HepG2 (cell line): Measurements from ENCODE around the gene SRGAP3. TPM values are rescaled to one million over a fixed set of nuclear protein-coding genes. Genes with fewer than 3 reads are reported as not detected.

Experiments used
- ATAC-seq: fragments of 200-7000 bp; cut with Tn5 transposase; 3 replicates; pipeline ENCODE4 v1.9.1; 2020; ENCODE audit warnings: mild to moderate bottlenecking, moderate library complexity
- BruUV-seq: library from RNA; stranded (reverse); fragments of 400-500 nt; replicated peaks from 2 replicates; lab custom pipeline; 2021; lab: Mats Ljungman, UMichigan
- CTCF ChIA-PET: fragments of 300-600 bp; formaldehyde crosslinking; extraction: SDS; loops from one replicate; lab custom pipeline; 2021; ENCODE audit warnings: low total read pairs, inconsistent platforms, low intra/inter-chr PET ratio; lab: Yijun Ruan, JAX
- POLR2A ChIA-PET: fragments of 350-600 bp; sonication (Branson Sonifier 250); formaldehyde crosslinking; loops from one replicate; lab custom pipeline; 2020; ENCODE audit warnings: antibody characterized with exemption, inconsistent platforms; lab: Yijun Ruan, JAX
- DNase-seq: peaks from one replicate; pipeline ENCODE4 v3.0.0-alpha.2; 2015; ENCODE audit warnings: low spot score
- FAIRE-seq: peaks from 3 replicates; lab custom pipeline; 2011; peaks lifted over from hg19 to GRCh38; lab: Jason Lieb, UNC
- H2AFZ ChIP-seq: one replicate; pipeline ENCODE4 v1.6.1; 2011; ENCODE audit warnings: low read length, inconsistent platforms
- H3K27ac ChIP-seq: fragments of 300-600 bp; 3 replicates; pipeline ENCODE4 v1.8.0; 2011; ENCODE audit warnings: mixed run types, mild to moderate bottlenecking, mixed read lengths, low read length, inconsistent platforms; ENCODE audit not compliant: insufficient read depth; ENCODE audit errors: extremely low read length
- H3K27me3 ChIP-seq, 2 experiments: fragments of 200-600 bp in 1 of 2; 2 replicates in 1 of 2; 3 replicates in 1 of 2; pipeline versions ENCODE4 v1.6.0 to v1.8.0; 2011; ENCODE audit warnings: low read length in 2 of 2, mild to moderate bottlenecking in 2 of 2, moderate library complexity in 2 of 2, inconsistent platforms in 1 of 2; ENCODE audit not compliant: insufficient read depth in 2 of 2, control insufficient read depth in 1 of 2
- H3K36me3 ChIP-seq, 2 experiments: fragments of 200-600 bp in 1 of 2; replicated peaks in 1 of 2; 2 replicates in 1 of 2; 3 replicates in 1 of 2; pipeline versions ENCODE4 v1.5.1 to v1.8.0; 2011; ENCODE audit warnings: low read length in 2 of 2, inconsistent platforms in 1 of 2; ENCODE audit not compliant: insufficient read depth in 2 of 2, control insufficient read depth in 1 of 2
- H3K4me1 ChIP-seq: 2 replicates; pipeline ENCODE4 v1.5.1; 2012; ENCODE audit warnings: low read length, inconsistent platforms; ENCODE audit not compliant: insufficient read depth
- H3K4me2 ChIP-seq: 2 replicates; pipeline ENCODE4 v1.6.0; 2011; ENCODE audit warnings: low read depth, low read length, inconsistent platforms
- H3K4me3 ChIP-seq, 3 experiments: fragments of 200-600 bp in 1 of 3; sonication (generic), shearing (Covaris generic) in 1 of 3; replicated peaks in 1 of 3; 2 replicates each; pipeline ENCODE4 v1.5.1; 2011 to 2016; ENCODE audit warnings: low read length in 3 of 3, inconsistent platforms in 2 of 3, low read depth in 2 of 3, mild to moderate bottlenecking in 2 of 3, control low read depth in 1 of 3, mixed read lengths in 1 of 3; ENCODE audit not compliant: insufficient read depth in 1 of 3
- H3K79me2 ChIP-seq: one replicate; pipeline ENCODE4 v1.6.1; 2011; ENCODE audit warnings: low read length, inconsistent platforms; ENCODE audit not compliant: insufficient read depth
- H3K9ac ChIP-seq: 2 replicates; pipeline ENCODE4 v1.6.0; 2011; ENCODE audit warnings: mild to moderate bottlenecking, low read depth, low read length, inconsistent platforms; ENCODE audit not compliant: insufficient read depth
- H3K9me3 ChIP-seq: 2 replicates; pipeline ENCODE4 v1.5.1; 2012; ENCODE audit warnings: mild to moderate bottlenecking, low read length
- H4K20me1 ChIP-seq: 2 replicates; pipeline ENCODE4 v1.6.0; 2011; ENCODE audit warnings: inconsistent platforms, mild to moderate bottlenecking, low read length, moderate library complexity; ENCODE audit not compliant: insufficient read depth
- KLF15 ChIP-seq: sonication (generic); formaldehyde crosslinking; IDR thresholded peaks from 2 replicates; pipeline ENCODE4 v1.8.1; 2023; ENCODE audit warnings: borderline replicate concordance, mild to moderate bottlenecking, inconsistent platforms, missing genetic modification reagents, mixed read lengths
- NFE2L2 ChIP-seq: fragments of 150-350 bp; IDR thresholded peaks from 2 replicates; pipeline ENCODE4 v1.6.1; 2014; ENCODE audit warnings: low read length
- PCBP1 ChIP-seq: fragments of 200-400 bp; formaldehyde crosslinking; IDR thresholded peaks from 2 replicates; pipeline ENCODE4 v1.6.1; 2017; ENCODE audit warnings: mild to moderate bottlenecking, low read depth, low read length, borderline replicate concordance
- SMYD3 ChIP-seq: sonication (generic); formaldehyde crosslinking; IDR thresholded peaks from 2 replicates; pipeline ENCODE4 v1.8.1; 2023; ENCODE audit warnings: mild to moderate bottlenecking, missing genetic modification reagents
- SOX13 ChIP-seq, 3 experiments: fragments of 450-650 bp in 1 of 3; sonication (generic) in 1 of 3; formaldehyde crosslinking in 1 of 3; IDR thresholded peaks in 2 of 3; conservative IDR thresholded peaks in 1 of 3; 2 replicates each; pipeline versions ENCODE4 v1.5.0 to v1.6.1; 2016 to 2020; ENCODE audit warnings: antibody characterized with exemption in 1 of 3, mild to moderate bottlenecking in 1 of 3, missing compliant biosample characterization in 1 of 3, missing genetic modification reagents in 1 of 3, moderate library complexity in 1 of 3
- TMF1 ChIP-seq: sonication (generic); formaldehyde crosslinking; IDR thresholded peaks from 2 replicates; pipeline ENCODE4 v1.8.1; 2022; ENCODE audit warnings: low read depth, missing genetic modification reagents
- ZNF263 ChIP-seq: sonication (generic); formaldehyde crosslinking; IDR thresholded peaks from 2 replicates; pipeline ENCODE4 v1.4.0; 2020; ENCODE audit warnings: missing genetic modification reagents
- WGBS: methylation state at CpG from one replicate; pipeline ENCODE4 v1.1.6; 2017; ENCODE audit warnings: low lambda C conversion rate; 5-methylcytosine and 5-hydroxymethylcytosine counted together
- in situ Hi-C: cut with HindIII; loops from 2 replicates; pipeline ENCODE4 v1.10.0; 2017; ENCODE audit warnings: low pct_unique_long_range_greater_than_20kb; ENCODE audit not compliant: extremely low pct_ligation_motif_present
- intact Hi-C: fragments of 100-400 bp; cut with micrococcal nuclease; formaldehyde crosslinking; loops from one replicate; pipeline ENCODE4 v1.10.0; 2022; ENCODE audit not compliant: unreplicated experiment
- polyA plus RNA-seq, 8 experiments: library from polyadenylated mRNA; depleted of rRNA in 3 of 8; stranded (reverse) in 7 of 8; unstranded in 1 of 8; fragments of >200 nt; fragmentation: Illumina TruSeq in 4 of 8; extraction: Trizol in 4 of 8; gene quantifications; 2 replicates each; pipeline versions ENCODE4 v1.2.1 to v1.2.3, GENCODE V29; 2011 to 2016; ENCODE audit warnings: low read depth in 4 of 8, missing spikeins in 1 of 8, mixed read lengths in 1 of 8; ENCODE audit not compliant: insufficient read depth in 1 of 8
- total RNA-seq, 5 experiments: library from RNA; depleted of rRNA; stranded (reverse); fragments of >200 nt; fragmentation: Illumina TruSeq; extraction: Trizol; gene quantifications; 2 replicates each; pipeline ENCODE4 v1.2.3, GENCODE V29; 2016; ENCODE audit warnings: low read depth in 1 of 5
- TF ChIP-seq, protein P1 (sequence below): fragments of 450-650 bp; IDR thresholded peaks from 2 replicates; pipeline ENCODE4 v1.6.1; 2017; ENCODE audit warnings: mild to moderate bottlenecking

The SRGAP3 gene
- total and polyA plus RNA-seq, 2 of the 13 experiments (the other 11 are each of a cell fraction or from before 2014, with no cell fraction given), result 1.2 to 1.4 TPM

DNA sequence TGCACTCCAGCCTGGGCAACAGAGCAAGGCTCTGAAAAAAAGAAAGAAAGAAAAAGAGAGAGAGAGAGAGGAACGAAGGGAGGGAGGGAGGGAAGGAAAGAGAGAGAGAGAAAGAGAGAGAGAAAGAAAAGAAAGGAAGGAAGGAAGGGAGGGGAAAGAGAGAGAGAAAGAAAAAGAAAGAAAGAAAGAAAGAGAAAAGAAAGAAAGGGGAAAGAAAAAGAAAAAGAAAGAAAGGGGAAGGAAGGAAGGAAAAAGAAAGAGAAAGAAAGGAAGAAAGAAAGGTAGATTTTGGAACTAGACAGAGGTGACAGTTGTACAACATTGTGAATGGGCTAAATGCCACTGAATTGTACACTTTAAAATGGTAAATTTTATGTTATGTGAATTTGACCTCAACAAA, 5.3 kb upstream of the SRGAP3 start (continued):
- TF ChIP-seq, protein P1, sequence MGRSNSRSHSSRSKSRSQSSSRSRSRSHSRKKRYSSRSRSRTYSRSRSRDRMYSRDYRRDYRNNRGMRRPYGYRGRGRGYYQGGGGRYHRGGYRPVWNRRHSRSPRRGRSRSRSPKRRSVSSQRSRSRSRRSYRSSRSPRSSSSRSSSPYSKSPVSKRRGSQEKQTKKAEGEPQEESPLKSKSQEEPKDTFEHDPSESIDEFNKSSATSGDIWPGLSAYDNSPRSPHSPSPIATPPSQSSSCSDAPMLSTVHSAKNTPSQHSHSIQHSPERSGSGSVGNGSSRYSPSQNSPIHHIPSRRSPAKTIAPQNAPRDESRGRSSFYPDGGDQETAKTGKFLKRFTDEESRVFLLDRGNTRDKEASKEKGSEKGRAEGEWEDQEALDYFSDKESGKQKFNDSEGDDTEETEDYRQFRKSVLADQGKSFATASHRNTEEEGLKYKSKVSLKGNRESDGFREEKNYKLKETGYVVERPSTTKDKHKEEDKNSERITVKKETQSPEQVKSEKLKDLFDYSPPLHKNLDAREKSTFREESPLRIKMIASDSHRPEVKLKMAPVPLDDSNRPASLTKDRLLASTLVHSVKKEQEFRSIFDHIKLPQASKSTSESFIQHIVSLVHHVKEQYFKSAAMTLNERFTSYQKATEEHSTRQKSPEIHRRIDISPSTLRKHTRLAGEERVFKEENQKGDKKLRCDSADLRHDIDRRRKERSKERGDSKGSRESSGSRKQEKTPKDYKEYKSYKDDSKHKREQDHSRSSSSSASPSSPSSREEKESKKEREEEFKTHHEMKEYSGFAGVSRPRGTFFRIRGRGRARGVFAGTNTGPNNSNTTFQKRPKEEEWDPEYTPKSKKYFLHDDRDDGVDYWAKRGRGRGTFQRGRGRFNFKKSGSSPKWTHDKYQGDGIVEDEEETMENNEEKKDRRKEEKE, result no peak
- TF ChIP-seq KLF15 (CRISPR knock-in tag) (no peak), PCBP1 (no peak), TMF1 (CRISPR knock-in tag) (no peak), NFE2L2 (no peak)

- Histone ChIP-seq H3K9me3 (no peaks in the 10 kb centered on the region; the same call in 1 of the 2 replicates), H3K27ac (no peak overlapping the region), H3K4me1 (peaks cover 19% of the 10 kb centered on the region), H4K20me1 (no peaks in the 10 kb centered on the region), H2AFZ (no peak overlapping the region), H3K4me3 (no peak overlapping the region), H3K27me3 (peaks cover 0 to 10% of the 10 kb centered on the region in 2 experiments; a peak in 3 of 5 replicates), H3K9ac (no peak overlapping the region), H3K79me2 (no peaks in the 10 kb centered on the region), H3K36me3 (no peaks in the 10 kb centered on the region), H3K4me2 (no peak overlapping the region)
- in situ Hi-C loops, result no loop called here
- 9% methylated on average over 7 of the region's 7 CpGs for WGBS
- no TSS peak for BruUV-seq
- ChIA-PET CTCF (no interaction called here), POLR2A (no interaction called here)
- ATAC-seq, result no peak
- DNase-seq, result no peak
- TF ChIP-seq ZNF263 (CRISPR knock-in tag), result no peak
- TF ChIP-seq SMYD3, result no peak
- TF ChIP-seq SOX13 (IDR thresholded peaks at IDR 0.05), result no peak
- no peak for TF ChIP-seq SOX13 (CRISPR knock-in tag; conservative IDR thresholded peaks at IDR 0.05 in 1 of 2, IDR thresholded peaks at IDR 0.05 in 1 of 2)
- FAIRE-seq, result no peak
- intact Hi-C loops, result no loop called here
Observed at GRCh38 chr3:9253327-9253726, 3.9 kb upstream of the SRGAP3 start.
